HCT116 (cell line): Measurements from ENCODE around the gene FMN2. TPM values are rescaled to one million over a fixed set of nuclear protein-coding genes. Genes with fewer than 3 reads are reported as not detected.

Experiments
- ATAC-seq: fragments of 200-7000 bp; cut with Tn5 transposase; 2 replicates; pipeline ENCODE4 v1.9.1; 2020; ENCODE audit warnings: mild to moderate bottlenecking, moderate library complexity
- BruUV-seq: library from RNA; stranded (reverse); fragments of 400-500 nt; replicated peaks from 2 replicates; lab custom pipeline; 2021; lab: Mats Ljungman, UMichigan
- CTCF ChIA-PET: fragments of 300-600 bp; sonication (Branson Sonifier 250); formaldehyde crosslinking; loops from one replicate; lab custom pipeline; 2021; ENCODE audit warnings: antibody characterized with exemption; lab: Charles Lee
- POLR2A ChIA-PET: fragments of 300-600, 350-600 bp; sonication (Branson Sonifier 250); formaldehyde crosslinking; loops from one replicate; lab custom pipeline; 2021; ENCODE audit warnings: antibody characterized with exemption; lab: Charles Lee
- RAD21 ChIA-PET, 2 experiments: fragments of 300-600 bp; sonication (Branson Sonifier 250); formaldehyde crosslinking; loops; one replicate each; lab custom pipeline; 2023; ENCODE audit warnings: low total read pairs in 2 of 2; ENCODE audit not compliant: uncharacterized antibody in 2 of 2, unreplicated experiment in 2 of 2, low non-redundant PET in 1 of 2; lab: Charles Lee
- DNase-seq: peaks from one replicate; pipeline ENCODE4 v3.0.0-alpha.2; 2010; ENCODE audit warnings: low read depth, low spot score
- H2AFZ ChIP-seq: fragments of 200-600 bp; shearing (Covaris generic), sonication (generic); 2 replicates; pipeline ENCODE4 v1.6.1; 2017; ENCODE audit warnings: low read depth, mixed run types, mixed read lengths, antibody characterized with exemption, low read length; ENCODE audit not compliant: poor library complexity, severe bottlenecking
- H3K27ac ChIP-seq: 2 replicates; pipeline ENCODE4 v1.5.1; 2012; ENCODE audit warnings: low read depth, low read length
- H3K27me3 ChIP-seq: fragments of 200-600 bp; sonication (generic); 2 replicates; pipeline ENCODE4 v1.6.1; 2016; ENCODE audit warnings: mixed run types, low read length, mixed read lengths; ENCODE audit not compliant: insufficient read depth
- H3K36me3 ChIP-seq, 2 experiments: fragments of 200-500 bp in 1 of 2; fragments of 200-600 bp in 1 of 2; sonication (Bioruptor generic) in 1 of 2; sonication (generic) in 1 of 2; 2 replicates each; pipeline versions ENCODE4 v1.5.1 to v1.6.1; 2014 to 2016; ENCODE audit warnings: low read length in 2 of 2, inconsistent platforms in 1 of 2, mixed read lengths in 1 of 2, mixed run types in 1 of 2; ENCODE audit not compliant: insufficient read depth in 2 of 2, control insufficient read depth in 1 of 2
- H3K4me1 ChIP-seq, 2 experiments: fragments of 200-600 bp in 1 of 2; sonication (generic) in 1 of 2; 2 replicates each; pipeline versions ENCODE4 v1.5.1 to v1.6.1; 2012 to 2017; ENCODE audit warnings: low read length in 2 of 2, inconsistent platforms in 1 of 2, mild to moderate bottlenecking in 1 of 2, mixed read lengths in 1 of 2, mixed run types in 1 of 2, moderate library complexity in 1 of 2; ENCODE audit not compliant: insufficient read depth in 2 of 2, control insufficient read depth in 1 of 2
- H3K4me2 ChIP-seq: fragments of 200-600 bp; sonication (generic); 2 replicates; pipeline ENCODE4 v1.6.1; 2017; ENCODE audit warnings: mixed run types, low read length, mixed read lengths
- H3K4me3 ChIP-seq, 2 experiments: fragments of 200-600 bp in 1 of 2; sonication (generic) in 1 of 2; replicated peaks in 1 of 2; 2 replicates each; pipeline ENCODE4 v1.5.1; 2011 to 2016; ENCODE audit warnings: low read length in 2 of 2, control low read depth in 1 of 2, low read depth in 1 of 2, mild to moderate bottlenecking in 1 of 2, mixed read lengths in 1 of 2, mixed run types in 1 of 2
- H3K79me2 ChIP-seq: fragments of 200-600 bp; sonication (generic); 2 replicates; pipeline ENCODE4 v1.6.1; 2017; ENCODE audit warnings: mild to moderate bottlenecking, mixed run types, low read length, moderate library complexity, mixed read lengths; ENCODE audit not compliant: insufficient read depth
- H3K9ac ChIP-seq: fragments of 200-600 bp; sonication (generic); 2 replicates; pipeline ENCODE4 v1.6.1; 2016; ENCODE audit warnings: low read length, mixed read lengths
- H3K9me2 ChIP-seq: fragments of 200-600 bp; sonication (generic), shearing (Covaris generic); 2 replicates; pipeline ENCODE4 v1.6.1; 2017; ENCODE audit warnings: mixed run types, mild to moderate bottlenecking, moderate library complexity; ENCODE audit not compliant: insufficient read depth
- H3K9me3 ChIP-seq, 2 experiments: fragments of 200-500 bp in 1 of 2; fragments of 200-600 bp in 1 of 2; sonication (Bioruptor generic) in 1 of 2; sonication (generic) in 1 of 2; 2 replicates each; pipeline ENCODE4 v1.6.1; 2014 to 2017; ENCODE audit warnings: low read length in 2 of 2, mixed read lengths in 2 of 2, inconsistent platforms in 1 of 2, low read depth in 1 of 2, mild to moderate bottlenecking in 1 of 2, mixed run types in 1 of 2, moderate library complexity in 1 of 2; ENCODE audit not compliant: control insufficient read depth in 1 of 2, insufficient read depth in 1 of 2
- H4K20me1 ChIP-seq: fragments of 200-600 bp; sonication (generic), shearing (Covaris generic); 2 replicates; pipeline ENCODE4 v1.6.1; 2017; ENCODE audit warnings: mixed run types, mild to moderate bottlenecking, moderate library complexity; ENCODE audit not compliant: insufficient read depth
- ATF3 ChIP-seq: IDR thresholded peaks from 2 replicates; pipeline ENCODE4 v1.6.1; 2012
- CEBPB ChIP-seq: IDR thresholded peaks from 2 replicates; pipeline ENCODE4 v1.6.1; 2012; ENCODE audit warnings: low read depth
- EGR1 ChIP-seq: IDR thresholded peaks from 2 replicates; pipeline ENCODE4 v1.6.1; 2012; ENCODE audit warnings: low read depth
- ELF1 ChIP-seq: IDR thresholded peaks from 2 replicates; pipeline ENCODE4 v1.6.1; 2012; ENCODE audit warnings: low read depth, borderline replicate concordance
- EZH2 ChIP-seq: fragments of 200-600 bp; sonication (generic); IDR thresholded peaks from 2 replicates; pipeline ENCODE4 v1.6.1; 2017; ENCODE audit warnings: antibody characterized with exemption, mixed run types
- FOSL1 ChIP-seq: IDR thresholded peaks from 2 replicates; pipeline ENCODE4 v1.6.1; 2012; ENCODE audit warnings: low read depth
- JUND ChIP-seq: IDR thresholded peaks from 2 replicates; pipeline ENCODE4 v1.6.1; 2012
- MAX ChIP-seq: IDR thresholded peaks from 2 replicates; pipeline ENCODE4 v1.6.1; 2012
- POLR2A ChIP-seq: IDR thresholded peaks from 2 replicates; pipeline ENCODE4 v1.7.0; 2011; ENCODE audit warnings: borderline replicate concordance; ENCODE audit not compliant: insufficient read depth, insufficient read length; ENCODE audit errors: extremely low read depth
- POLR2AphosphoS5 ChIP-seq: IDR thresholded peaks from 2 replicates; pipeline ENCODE4 v1.6.1; 2011; ENCODE audit warnings: mild to moderate bottlenecking, low read depth, low read length, moderate library complexity
- RAD21 ChIP-seq: IDR thresholded peaks from 2 replicates; pipeline ENCODE4 v1.6.1; 2012; ENCODE audit warnings: low read depth, mild to moderate bottlenecking
- SP1 ChIP-seq: IDR thresholded peaks from 2 replicates; pipeline ENCODE4 v1.6.1; 2012; ENCODE audit warnings: low read depth
- TCF7L2 ChIP-seq: IDR thresholded peaks from 2 replicates; pipeline ENCODE4 v1.7.0; 2011; ENCODE audit warnings: borderline replicate concordance, inconsistent platforms; ENCODE audit not compliant: insufficient read depth, insufficient read length; ENCODE audit errors: extremely low read depth
- ZNF274 ChIP-seq: fragments of 200-500 bp; sonication (Bioruptor generic); IDR thresholded peaks from 2 replicates; pipeline ENCODE4 v1.6.1; 2014; ENCODE audit warnings: mild to moderate bottlenecking, low read depth, low read length, inconsistent platforms
- intact Hi-C: fragments of 100-400 bp; cut with micrococcal nuclease; formaldehyde crosslinking; loops from 2 replicates; pipeline ENCODE4 v1.10.0; 2022
- total RNA-seq: library from RNA; stranded (reverse); gene quantifications from one replicate; pipeline ENCODE4 v1.2.1, GENCODE V29; 2021; ENCODE audit not compliant: unreplicated experiment

FMN2 gene
- total RNA-seq, 1 experiment from 2014 or later = not detected

GRCh38 chr1:240098534-240098933 lies 6.9 kb downstream of the FMN2 start:
- intact Hi-C loops = no loop called here
- Histone ChIP-seq H3K4me3 (no peak overlapping the region), H3K4me1 (no peaks in the 10 kb centered on the region), H3K27me3 (no peaks in the 10 kb centered on the region), H3K9me2 (no peaks in the 10 kb centered on the region), H3K79me2 (no peaks in the 10 kb centered on the region), H3K36me3 (no peaks in the 10 kb centered on the region), H3K9me3 (peaks cover 4 to 13% of the 10 kb centered on the region in 2 experiments; a peak in 2 of 4 replicates), H4K20me1 (no peaks in the 10 kb centered on the region)
- ChIA-PET RAD21 (no interaction called here), POLR2A (no interaction called here), CTCF (no interaction called here)
- ATAC-seq = no peak
- TF ChIP-seq POLR2AphosphoS5 (no peak), MAX (no peak), ZNF274 (no peak), ELF1 (no peak), POLR2A (no peak), JUND (no peak), TCF7L2 (no peak), EGR1 (no peak), EZH2 (no peak), CEBPB (no peak), RAD21 (no peak), ATF3 (no peak), FOSL1 (no peak)
- TF ChIP-seq, all 23 proteins: peak for 0
- Histone ChIP-seq H3K4me2 (no peak overlapping the region), H2AFZ (no peak overlapping the region), H3K9ac (no peak overlapping the region), H3K27ac (no peak overlapping the region)
- BruUV-seq = no TSS peak
- no peak for DNase-seq

DNA sequence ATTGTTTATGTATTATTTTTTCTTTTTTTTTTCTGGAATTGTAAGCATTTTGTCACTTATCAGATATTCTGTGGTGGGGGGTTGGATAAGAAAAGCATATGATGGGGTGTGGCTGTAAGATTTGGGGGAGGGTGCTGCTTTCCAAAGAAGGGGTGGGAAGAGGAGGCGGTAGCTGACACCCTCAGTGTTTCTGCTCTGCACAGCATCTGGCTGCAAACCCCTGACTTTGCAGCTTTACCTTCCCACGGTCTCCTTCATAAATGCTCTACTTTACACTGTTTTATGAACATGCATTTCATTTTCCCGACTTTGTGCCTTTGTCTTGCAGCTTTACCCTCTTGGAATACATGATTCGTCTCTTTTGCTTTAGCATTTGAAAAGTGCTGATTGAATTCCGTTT lies 7.6 kb downstream of the FMN2 start:
- Histone ChIP-seq H3K4me1 (no peaks in the 10 kb centered on the region), H3K27ac (no peak overlapping the region), H3K4me3 (no peak overlapping the region), H2AFZ (no peak overlapping the region), H3K27me3 (no peaks in the 10 kb centered on the region), H3K36me3 (no peaks in the 10 kb centered on the region), H3K9me2 (no peaks in the 10 kb centered on the region), H4K20me1 (no peaks in the 10 kb centered on the region), H3K4me2 (no peak overlapping the region), H3K9ac (no peak overlapping the region), H3K79me2 (no peaks in the 10 kb centered on the region), H3K9me3 (peaks cover 1 to 13% of the 10 kb centered on the region in 2 experiments; a peak in 2 of 4 replicates)
- no peak for TF ChIP-seq ELF1
- TF ChIP-seq MAX = no peak
- TF ChIP-seq FOSL1 = no peak
- no peak for TF ChIP-seq SP1
- no peak for ATAC-seq
- BruUV-seq = no TSS peak
- CTCF ChIA-PET = no interaction called here
- RAD21 ChIA-PET = no interaction called here
- intact Hi-C loops = no loop called here
- POLR2A ChIA-PET = no interaction called here
- no peak for DNase-seq
